GM18507 (cell line): ENCODE measurements around the gene LRRC7.

Experiments
- DNase-seq: peaks from one replicate; pipeline ENCODE4 v3.0.0; 2011; ENCODE audit warnings: low read depth; ENCODE audit not compliant: insufficient read length; ENCODE audit errors: extremely low spot score
- FAIRE-seq: peaks from 2 replicates; lab custom pipeline; 2011; peaks lifted over from hg19 to GRCh38; lab: Jason Lieb, UNC

Gene LRRC7

GRCh38 chr1:70051926-70052325, 484.2 kb downstream of the LRRC7 start:
- FAIRE-seq, result no peak
- no peak for DNase-seq

DNA sequence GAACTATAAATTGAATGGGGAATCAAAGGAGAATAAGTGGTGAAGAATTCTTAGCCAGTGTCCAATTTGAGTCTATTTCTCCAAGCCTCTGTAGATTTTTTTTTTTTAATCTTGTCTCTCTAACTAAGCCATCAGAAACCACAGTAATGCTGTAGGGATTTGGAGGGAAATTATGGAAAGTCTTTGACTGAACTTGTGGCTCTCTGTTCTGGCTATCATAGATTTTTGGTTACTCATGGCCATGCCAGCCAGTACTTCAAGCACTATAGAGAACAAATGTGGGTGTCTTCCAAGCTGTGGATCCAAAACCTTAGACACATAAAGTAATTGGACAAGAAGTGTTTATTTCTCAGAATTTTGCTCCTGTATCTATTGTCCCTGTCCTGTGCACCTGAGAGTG, 489.8 kb downstream of the LRRC7 start:
- FAIRE-seq, result no peak

DNA sequence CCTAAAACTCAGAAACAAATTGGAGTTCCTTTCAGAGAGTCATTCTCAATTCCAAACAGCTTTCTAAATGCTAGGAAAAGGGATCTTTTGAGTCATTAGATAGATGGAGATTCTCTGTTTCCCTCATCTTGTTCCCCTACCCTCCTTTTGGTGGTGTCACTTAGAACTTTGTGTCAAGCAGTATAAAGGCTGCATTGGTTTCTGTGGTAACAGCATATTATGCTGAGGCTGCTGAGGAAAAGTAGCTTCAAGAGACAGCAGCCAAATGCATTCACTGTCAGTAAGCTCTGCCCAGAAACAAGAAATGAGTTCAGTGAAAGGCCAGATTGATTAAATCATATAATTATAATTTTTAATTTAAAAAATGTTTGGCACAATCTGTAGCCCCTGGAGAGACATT, 493.5 kb downstream of the LRRC7 start:
- FAIRE-seq (no peak), DNase-seq (no peak)

More for the DNA sequence above, 489.8 kb downstream of the LRRC7 start:
- DNase-seq, result no peak

- DNase-seq (no peak), FAIRE-seq (no peak)
Observed at GRCh38 chr1:70063861-70064260, 496.1 kb downstream of the LRRC7 start.

GRCh38 chr1:70066711-70067110, 499.0 kb downstream of the LRRC7 start:
- no peak for FAIRE-seq
- no peak for DNase-seq

DNA sequence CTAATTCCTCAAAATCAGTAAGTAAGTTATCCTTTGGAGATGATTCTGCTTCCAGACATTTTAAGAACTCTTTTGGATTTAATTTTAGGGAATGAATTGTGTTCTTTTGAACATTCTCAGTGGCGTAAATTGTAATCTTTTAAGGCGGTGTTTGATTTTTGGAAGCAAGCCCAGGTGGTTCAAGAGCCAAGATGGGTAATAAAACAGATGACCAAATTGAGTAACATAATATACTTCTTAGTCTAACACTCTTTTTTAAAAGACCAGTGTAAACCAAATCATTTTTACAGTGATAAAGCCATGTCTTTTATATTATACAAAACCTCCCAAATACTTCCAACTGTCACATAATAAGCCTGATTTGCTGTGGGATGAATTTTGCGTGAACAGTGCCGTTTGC, 503.9 kb downstream of the LRRC7 start:
- FAIRE-seq, result no peak
- DNase-seq, result no peak

- no peak for DNase-seq
Observed at GRCh38 chr1:70072231-70072751, 504.6 kb downstream of the LRRC7 start.

DNA sequence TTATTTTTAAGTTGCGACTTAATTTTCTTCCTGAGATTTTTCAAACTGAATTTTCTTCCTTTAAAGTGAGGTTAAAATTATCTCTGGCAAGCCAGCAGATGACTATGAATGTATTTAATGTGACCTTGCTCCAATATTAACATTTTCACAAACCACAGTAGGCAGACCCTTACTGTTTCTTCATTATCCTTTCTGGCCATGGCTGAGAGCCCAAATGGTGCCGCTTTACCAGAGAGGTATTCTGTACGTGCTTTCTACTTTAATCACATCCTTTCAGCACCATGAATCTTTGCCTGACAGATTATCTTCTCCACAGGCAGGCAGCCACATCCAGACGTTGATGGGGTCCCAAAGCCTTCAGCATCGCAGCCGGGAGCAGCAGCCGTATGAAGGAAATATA, 508.0 kb downstream of the LRRC7 start:
- no peak for FAIRE-seq
- no peak for DNase-seq

More at GRCh38 chr1:70072231-70072751, 504.6 kb downstream of the LRRC7 start:
- no peak for FAIRE-seq

GRCh38 chr1:70077066-70077465, 509.3 kb downstream of the LRRC7 start:
- DNase-seq (no peak), FAIRE-seq (no peak)

GRCh38 chr1:70079546-70079945, 511.8 kb downstream of the LRRC7 start:
- no peak for FAIRE-seq
- no peak for DNase-seq

- DNase-seq (no peak), FAIRE-seq (no peak)
Observed at GRCh38 chr1:70083519-70083918, 515.8 kb downstream of the LRRC7 start.

- no peak for DNase-seq
- no peak for FAIRE-seq
Observed at GRCh38 chr1:70084314-70084915, 516.7 kb downstream of the LRRC7 start.

DNA sequence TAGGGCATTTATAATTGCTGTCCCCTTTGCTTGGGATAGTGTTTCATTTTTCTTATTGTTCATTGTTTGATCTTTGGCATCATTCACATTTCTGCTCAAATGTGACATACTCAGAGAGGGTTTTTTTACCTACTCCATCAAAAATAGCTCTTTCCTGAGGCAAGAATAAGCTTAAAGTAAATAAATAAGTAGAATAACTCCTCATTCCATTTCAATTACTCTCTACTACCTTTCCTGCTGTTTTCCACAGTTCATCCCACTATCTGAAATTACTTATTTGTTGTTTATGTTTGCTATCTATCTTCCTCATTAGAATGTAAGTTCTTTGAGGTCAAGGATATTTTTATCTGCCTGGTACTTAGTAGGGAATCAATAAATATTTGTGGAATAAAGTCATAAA, 517.8 kb downstream of the LRRC7 start:
- FAIRE-seq, result no peak
- no peak for DNase-seq

GRCh38 chr1:70086897-70087296, 519.2 kb downstream of the LRRC7 start:
- FAIRE-seq, result no peak
- DNase-seq, result no peak

DNA sequence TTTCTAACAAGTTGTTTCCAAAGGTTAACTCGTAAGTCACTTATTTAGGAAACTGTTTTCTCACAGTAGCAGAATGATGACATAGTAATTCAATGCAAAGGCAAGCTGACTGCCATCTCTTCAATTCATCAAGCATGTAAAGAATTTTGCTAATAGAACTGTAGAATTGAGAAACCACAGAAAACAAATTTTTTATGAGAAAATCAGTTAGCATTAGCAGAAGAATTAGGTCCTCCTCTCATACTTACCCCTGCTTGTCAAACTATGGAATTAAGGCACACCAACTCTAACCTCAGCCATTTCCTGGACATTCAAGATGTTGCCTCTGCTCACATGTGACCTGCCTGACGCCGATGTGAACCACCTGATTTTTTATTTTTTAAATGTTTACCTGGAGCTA, 522.4 kb downstream of the LRRC7 start:
- no peak for DNase-seq

GRCh38 chr1:70090875-70091274, 523.2 kb downstream of the LRRC7 start:
- FAIRE-seq, result no peak
- DNase-seq, result no peak

More for the DNA sequence above, 522.4 kb downstream of the LRRC7 start:
- no peak for FAIRE-seq

DNA sequence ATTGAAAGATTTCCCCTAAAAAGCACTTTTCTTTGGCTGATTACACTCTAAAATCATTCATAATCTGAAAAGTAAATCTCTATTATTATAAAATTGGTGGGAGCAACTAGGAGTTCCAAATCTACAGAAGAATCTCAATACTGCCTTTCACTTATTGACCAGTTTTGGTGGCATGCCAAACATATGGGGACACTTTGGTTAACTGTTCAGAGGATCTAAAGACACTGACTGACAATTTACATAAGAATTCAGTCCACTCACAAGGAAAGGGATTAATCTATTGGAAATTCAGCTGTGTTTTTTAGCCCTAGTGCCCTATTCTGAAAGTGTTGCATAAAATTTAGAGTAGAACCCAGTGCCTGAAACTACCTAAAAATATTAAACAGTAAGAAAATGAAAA, 524.1 kb downstream of the LRRC7 start:
- DNase-seq, result no peak
- no peak for FAIRE-seq

DNA sequence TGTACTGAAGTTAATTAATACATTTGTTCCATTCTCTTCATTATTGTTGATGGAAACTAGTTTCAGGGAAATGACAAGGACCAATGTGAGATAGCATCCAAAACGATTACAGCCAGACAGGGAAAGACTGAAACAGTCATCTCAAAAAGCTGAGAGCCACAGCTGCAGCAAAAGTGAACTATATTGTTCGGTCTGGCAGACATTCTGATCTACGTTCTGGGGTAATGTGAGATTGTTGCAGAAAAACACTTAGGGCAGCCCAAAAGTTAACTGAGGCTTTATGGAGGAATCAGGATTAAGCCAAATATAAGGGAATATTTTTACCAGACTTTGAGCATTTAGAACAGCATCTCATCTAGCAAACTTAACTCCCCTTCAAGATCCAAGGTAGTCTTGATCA, 524.8 kb downstream of the LRRC7 start:
- DNase-seq (no peak), FAIRE-seq (no peak)

DNA sequence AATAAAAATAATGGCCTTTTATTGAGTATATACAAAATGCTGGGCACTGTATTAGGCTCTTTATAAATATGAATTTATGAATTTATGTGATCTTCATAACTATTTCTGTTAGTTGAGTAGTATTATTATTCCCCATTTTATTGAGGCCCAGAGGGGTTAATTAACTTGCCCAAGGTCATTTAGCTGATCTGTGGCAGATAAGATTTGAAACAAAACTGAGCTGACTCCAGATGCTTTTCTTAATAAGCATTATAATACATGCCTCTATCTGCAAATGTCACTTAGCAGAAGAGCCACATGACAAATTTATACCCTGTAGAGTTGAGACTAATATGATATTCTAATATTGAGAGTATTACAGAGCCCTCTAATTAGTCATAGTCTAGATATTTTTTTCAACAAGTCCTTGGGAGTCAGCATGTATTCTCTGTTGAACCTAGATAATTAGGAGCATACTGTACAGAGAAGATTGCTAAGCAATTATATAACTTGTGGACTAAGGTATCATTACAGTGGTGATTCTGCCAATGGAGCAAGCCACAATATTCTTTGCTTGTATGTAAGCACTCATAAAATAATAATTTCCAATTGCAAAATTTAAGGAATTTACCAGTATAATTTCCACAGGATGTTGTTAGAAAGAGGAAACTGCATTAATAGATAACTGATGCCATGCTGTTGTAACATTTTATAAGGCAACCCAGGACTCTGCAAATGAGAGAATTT, 525.7 kb downstream of the LRRC7 start:
- DNase-seq (no peak), FAIRE-seq (no peak)

- FAIRE-seq (no peak), DNase-seq (no peak)
Observed at GRCh38 chr1:70101231-70101630, 533.5 kb downstream of the LRRC7 start.

DNA sequence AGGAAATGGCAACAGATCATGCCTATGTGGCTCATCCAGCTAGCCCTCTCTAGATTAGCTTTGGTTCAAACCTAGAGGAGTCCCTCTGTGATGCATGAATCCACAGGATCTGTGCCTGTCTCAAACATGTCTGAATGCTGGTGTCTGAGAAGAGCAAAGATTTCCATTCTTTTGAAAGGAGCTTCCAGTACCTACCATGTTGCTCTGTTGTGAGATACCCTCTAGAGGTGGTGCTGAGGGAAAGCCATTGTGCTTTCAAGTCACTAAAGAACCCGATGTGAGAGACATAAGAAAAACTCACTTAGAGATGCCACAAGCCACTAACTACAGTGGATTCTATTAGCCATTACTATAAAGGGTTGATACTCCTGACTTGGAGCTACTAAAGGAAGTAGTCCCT, 534.1 kb downstream of the LRRC7 start:
- DNase-seq, result no peak
- FAIRE-seq, result no peak
